AG04449 (cell line): ENCODE measurements around the gene ZG16.
"Not testable (repeated sequence)": the region's sequence is repeated elsewhere in the genome, so short reads cannot be mapped to it uniquely, and the experiment has no call there.

Experiments used
- CTCF ChIA-PET: fragments of 350-600 bp; formaldehyde crosslinking; extraction: SDS; loops from one replicate; lab custom pipeline; 2021; ENCODE audit warnings: antibody characterized with exemption; lab: Yijun Ruan, JAX
- POLR2A ChIA-PET: fragments of 400-600, 350-600 bp; formaldehyde crosslinking; extraction: SDS; loops from one replicate; lab custom pipeline; 2020; ENCODE audit warnings: antibody characterized with exemption, inconsistent platforms; lab: Yijun Ruan, JAX
- DNase-seq: peaks from one replicate; pipeline ENCODE4 v3.0.0-alpha.2; 2010; ENCODE audit warnings: low read depth, low spot score
- H3K4me3 ChIP-seq: 2 replicates; pipeline ENCODE4 v1.5.1; 2011; ENCODE audit warnings: low read depth, mild to moderate bottlenecking, control low read depth, low read length
- CTCF ChIP-seq: IDR thresholded peaks from one replicate; pipeline ENCODE4 v1.5.1; 2011; ENCODE audit warnings: mild to moderate bottlenecking, moderate library complexity, low read length, control low read depth, inconsistent platforms; ENCODE audit not compliant: insufficient read depth; ENCODE audit errors: missing control alignments

ZG16 gene

GRCh38 chr16:29789775-29790182 lies 11.7 kb downstream of the ZG16 start:
- CTCF ChIA-PET = interaction anchor here (0.6 to 3.7 kb wide), 16 partner anchors 8 to 266 kb away, joined by 3 to 27 read pairs (median 4); partner anchors contain the start of genes ASPHD1, PAGR1, TLCD3B and ZG16
- no peak for TF ChIP-seq CTCF
- peak overlapping the region; percentile 66 for H3K4me3 ChIP-seq
- no peak for DNase-seq
- POLR2A ChIA-PET = interaction anchor here (0.8 to 1.4 kb wide), 3 partner anchors 11 to 264 kb away, joined by 3 to 6 read pairs (median 4); no protein-coding TSS in a partner anchor

DNA sequence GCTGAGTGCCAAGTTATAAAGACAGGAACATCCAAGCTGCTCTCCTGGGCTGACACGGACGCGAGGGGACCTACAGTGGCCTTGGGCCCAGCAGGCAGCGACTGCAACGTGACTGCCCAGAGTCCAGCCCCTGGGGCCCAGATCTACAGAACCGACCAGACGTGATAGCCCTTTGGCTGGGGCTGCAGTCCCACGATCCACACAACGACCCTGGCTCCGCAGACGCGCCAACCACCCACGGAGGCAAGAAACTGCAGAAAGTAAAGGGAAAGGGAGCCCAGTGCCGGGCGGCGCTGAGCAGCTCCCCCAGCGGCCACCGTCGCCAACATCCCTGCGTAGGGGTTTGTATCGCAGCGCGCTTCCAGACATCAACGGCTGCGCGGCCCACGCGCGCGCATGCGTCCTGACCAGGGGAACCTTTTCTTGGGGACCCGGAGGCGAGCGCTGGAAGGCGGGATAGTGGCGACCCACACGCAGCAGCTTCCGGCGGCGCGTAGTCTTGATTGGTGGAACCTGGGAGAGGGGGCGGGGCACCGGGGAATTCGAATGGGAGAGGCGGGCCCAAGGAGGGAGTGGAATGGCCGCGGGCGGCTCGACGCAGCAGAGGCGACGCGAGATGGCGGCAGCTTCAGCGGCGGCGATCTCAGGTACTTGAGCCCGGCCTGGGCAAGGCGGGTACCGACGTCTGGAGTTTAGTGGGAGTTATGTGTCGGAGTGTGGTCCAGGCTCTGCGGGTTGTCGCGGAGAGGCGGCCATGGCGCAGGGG lies 12.3 kb downstream of the ZG16 start, which contains the start of gene KIF22:
KIF22 (plus strand) TSS at position 569 of the 766 bp plus-strand sequence; CDS start at position 578, 9 bp downstream.
- H3K4me3 ChIP-seq = peak within 1 kb of the TSS; percentile 96
- TF ChIP-seq CTCF = peak; percentile 87
- peak; percentile 89 for DNase-seq
- POLR2A ChIA-PET = interaction anchor here (0.8 to 1.4 kb wide), 4 partner anchors 10 to 263 kb away, joined by 3 to 6 read pairs (median 4); no protein-coding TSS in a partner anchor
- CTCF ChIA-PET = interaction anchor here (0.6 to 3.7 kb wide), 17 partner anchors 9 to 265 kb away, joined by 3 to 27 read pairs (median 5); partner anchors contain the start of genes ASPHD1, PAGR1, TLCD3B and ZG16

DNA sequence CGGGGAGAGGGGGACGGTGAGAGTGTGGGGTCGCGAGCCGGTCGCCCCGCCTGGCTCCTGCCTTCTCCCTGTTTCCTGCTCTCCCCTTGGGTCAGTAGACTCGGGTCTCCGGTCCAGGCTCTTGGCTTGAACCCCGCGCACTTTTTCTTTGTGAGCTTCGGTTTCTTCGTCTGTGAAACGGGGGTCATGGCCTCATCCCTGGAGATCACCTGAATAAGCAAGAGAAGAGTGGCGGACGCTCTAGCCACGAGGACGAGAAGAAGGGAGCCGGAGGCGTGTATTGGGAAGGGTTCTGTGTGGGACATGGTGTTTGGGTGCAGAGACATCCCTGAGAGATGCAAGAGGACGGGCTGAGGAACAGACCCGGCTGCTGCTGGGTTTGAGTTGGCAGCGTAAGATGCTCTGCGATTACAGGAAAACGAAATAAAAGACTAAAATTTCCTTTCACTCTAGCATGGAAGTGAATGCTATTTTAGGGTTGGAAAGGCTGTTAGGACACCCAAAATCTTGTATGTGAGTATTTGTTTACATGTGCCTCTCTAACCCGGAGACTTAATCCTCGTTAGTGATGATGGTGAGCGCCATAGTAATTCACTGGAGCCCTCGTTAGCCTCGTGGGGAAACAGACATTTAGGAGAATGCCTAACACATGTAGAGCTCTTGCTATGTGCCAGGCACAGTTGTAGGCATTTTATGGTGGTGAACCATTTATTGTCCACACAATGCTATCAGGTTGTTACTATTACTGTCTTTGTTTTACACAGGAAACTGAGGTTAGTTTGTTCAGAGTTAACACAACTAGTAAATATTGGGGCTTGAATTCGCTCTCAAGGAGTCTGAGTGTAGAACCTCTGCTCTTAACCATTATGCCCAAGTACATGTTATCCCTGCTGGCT lies 13.1 kb downstream of the ZG16 start:
- ChIA-PET CTCF (interaction anchor here (1.0 to 3.7 kb wide), 12 partner anchors 10 to 264 kb away, joined by 3 to 27 read pairs (median 7); partner anchors contain the start of genes ASPHD1, TLCD3B and ZG16), POLR2A (interaction anchor here (1.3 to 1.4 kb wide), 3 partner anchors 10 to 13 kb away, joined by 3 to 6 read pairs (median 4); no protein-coding TSS in a partner anchor)
- DNase-seq = no peak
- TF ChIP-seq CTCF = no peak
- H3K4me3 ChIP-seq = peak overlapping the region; percentile 96

DNA sequence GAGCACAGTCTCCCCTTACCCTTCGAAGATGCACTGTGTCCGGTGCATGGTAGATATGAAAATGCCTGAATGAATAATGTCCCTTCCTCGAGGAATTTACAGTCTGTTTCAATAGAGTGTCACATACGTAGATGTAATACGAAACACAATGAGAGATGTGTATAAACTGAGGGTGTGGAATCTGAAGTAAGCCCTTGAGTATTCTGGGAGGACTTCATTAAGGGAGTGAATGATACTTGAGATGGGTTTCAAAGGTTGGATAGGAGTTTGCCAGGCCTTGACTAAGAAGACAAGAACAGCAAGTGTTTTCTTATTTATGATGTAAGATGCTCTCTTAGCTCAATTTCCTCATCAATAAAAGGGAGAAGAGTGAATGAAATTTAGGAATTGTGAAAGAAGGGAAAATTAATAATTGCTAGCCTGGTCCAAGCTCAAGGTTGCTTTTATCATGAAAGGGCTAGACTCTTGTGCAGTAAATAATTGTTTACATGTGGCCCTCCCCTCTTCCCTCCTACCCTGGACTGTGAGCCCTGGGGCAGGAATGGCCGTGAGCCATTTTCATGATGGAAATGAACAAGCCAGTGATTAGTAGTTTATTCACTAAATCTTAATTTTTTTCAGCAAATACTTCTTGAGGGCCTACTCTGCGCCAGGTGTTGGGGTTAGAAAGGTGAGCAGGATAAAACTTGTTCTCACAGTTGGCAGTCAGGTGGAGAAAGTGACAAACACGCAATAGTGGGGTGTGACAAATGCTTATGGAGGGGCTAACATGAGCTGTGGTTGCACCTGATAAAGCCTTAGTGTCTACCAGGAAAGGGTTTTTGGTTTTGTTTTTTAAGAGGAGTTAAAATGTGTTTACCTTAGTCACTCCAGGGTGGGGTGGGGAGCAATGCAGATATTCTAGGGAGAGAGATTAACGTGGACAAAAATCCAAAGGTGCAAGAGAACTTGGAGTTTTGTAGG lies 14.1 kb downstream of the ZG16 start:
- POLR2A ChIA-PET = no interaction called here
- CTCF ChIA-PET = interaction anchor here (1.7 to 3.7 kb wide), 2 partner anchors 11 to 56 kb away, joined by 7 to 27 read pairs; no protein-coding TSS in a partner anchor
- TF ChIP-seq CTCF = no peak
- peak overlapping the region; percentile 96 for H3K4me3 ChIP-seq
- no peak for DNase-seq

DNA sequence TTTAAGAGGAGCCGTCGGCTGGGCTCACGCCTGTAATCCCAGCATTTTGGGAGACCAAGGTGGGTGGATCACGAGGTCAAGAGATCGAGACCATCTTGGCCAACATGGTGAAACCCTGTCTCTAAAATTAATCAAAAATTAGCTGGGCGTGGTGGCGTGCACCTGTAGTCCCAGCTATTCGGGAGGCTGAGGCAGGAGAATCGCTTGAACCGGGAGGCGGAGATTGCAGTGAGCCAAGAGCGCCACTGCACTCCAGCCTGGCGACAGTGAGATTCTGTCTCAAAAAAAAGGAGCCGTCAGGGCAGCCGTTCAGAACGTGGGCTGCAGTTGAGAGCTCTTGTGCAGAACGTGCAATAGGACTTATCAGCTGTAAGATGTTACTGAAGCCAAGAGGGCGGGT lies 15.1 kb downstream of the ZG16 start:
- H3K4me3 ChIP-seq, POLR2A ChIA-PET, CTCF ChIA-PET, DNase-seq: not testable (repeated sequence)
